Mesenchymal stem cell (in vitro differentiated cells and primary cell): ENCODE results near the gene TPM2.

Experiments used
- DNase-seq: peaks from one replicate; pipeline ENCODE4 v3.0.0-alpha.2; 2013
- H2AFZ ChIP-seq: one replicate; pipeline ENCODE4 v1.6.1; 2013; ENCODE audit warnings: low read depth, mild to moderate bottlenecking, control low read depth, inconsistent platforms, low read length, moderate library complexity
- H2AK5ac ChIP-seq: 2 replicates; pipeline ENCODE4 v1.6.1; 2013; ENCODE audit warnings: low read length, moderate library complexity, mild to moderate bottlenecking, inconsistent platforms; ENCODE audit not compliant: severe bottlenecking
- H2BK120ac ChIP-seq: one replicate; pipeline ENCODE4 v1.6.1; 2013; ENCODE audit warnings: low read depth, mild to moderate bottlenecking, inconsistent platforms, low read length, moderate library complexity
- H2BK12ac ChIP-seq, 2 experiments: one replicate each; pipeline ENCODE4 v1.6.1; 2013; ENCODE audit warnings: inconsistent platforms in 2 of 2, low read length in 2 of 2, mild to moderate bottlenecking in 2 of 2, moderate library complexity in 2 of 2, control low read depth in 1 of 2
- H2BK15ac ChIP-seq: one replicate; pipeline ENCODE4 v1.6.1; 2013; ENCODE audit warnings: mild to moderate bottlenecking, low read depth, inconsistent platforms; ENCODE audit not compliant: poor library complexity, severe bottlenecking
- H2BK5ac ChIP-seq: 2 replicates; pipeline ENCODE4 v1.6.1; 2013; ENCODE audit warnings: low read depth, mild to moderate bottlenecking, low read length, control low read depth, inconsistent platforms; ENCODE audit not compliant: poor library complexity, severe bottlenecking
- H3K14ac ChIP-seq, 2 experiments: one replicate each; pipeline ENCODE4 v1.6.1; 2013; ENCODE audit warnings: inconsistent platforms in 2 of 2, low read length in 2 of 2, control low read depth in 1 of 2, mild to moderate bottlenecking in 1 of 2, moderate library complexity in 1 of 2
- H3K18ac ChIP-seq, 2 experiments: one replicate each; pipeline ENCODE4 v1.6.1; 2013; ENCODE audit warnings: inconsistent platforms in 2 of 2, low read length in 2 of 2, control low read depth in 1 of 2, low read depth in 1 of 2, mild to moderate bottlenecking in 1 of 2
- H3K23ac ChIP-seq, 2 experiments: one replicate each; pipeline ENCODE4 v1.6.1; 2013; ENCODE audit warnings: inconsistent platforms in 2 of 2, low read length in 2 of 2, mild to moderate bottlenecking in 2 of 2, moderate library complexity in 2 of 2, control low read depth in 1 of 2
- H3K27ac ChIP-seq: 2 replicates; pipeline ENCODE4 v1.5.1; 2013; ENCODE audit warnings: mild to moderate bottlenecking, moderate library complexity, low read length, control low read depth, inconsistent platforms; ENCODE audit not compliant: poor library complexity, severe bottlenecking
- H3K27me3 ChIP-seq, 2 experiments: 2 replicates each; pipeline versions ENCODE4 v1.6.1 to v1.7.0; 2013; ENCODE audit warnings: low read length in 2 of 2, mild to moderate bottlenecking in 2 of 2, moderate library complexity in 2 of 2, control low read depth in 1 of 2, inconsistent platforms in 1 of 2; ENCODE audit not compliant: control insufficient read depth in 1 of 2, insufficient read depth in 1 of 2
- H3K36me3 ChIP-seq, 2 experiments: 2 replicates each; pipeline versions ENCODE4 v1.6.1 to v1.7.0; 2013; ENCODE audit warnings: low read length in 2 of 2, control low read depth in 1 of 2, inconsistent platforms in 1 of 2, low read depth in 1 of 2, mild to moderate bottlenecking in 1 of 2; ENCODE audit not compliant: insufficient read depth in 2 of 2, control insufficient read depth in 1 of 2
- H3K4ac ChIP-seq, 2 experiments: one replicate each; pipeline ENCODE4 v1.6.1; 2013; ENCODE audit warnings: inconsistent platforms in 2 of 2, low read length in 2 of 2, mild to moderate bottlenecking in 2 of 2, moderate library complexity in 2 of 2, control low read depth in 1 of 2, low read depth in 1 of 2
- H3K4me1 ChIP-seq: 2 replicates; pipeline ENCODE4 v1.6.1; 2013; ENCODE audit warnings: low read depth, low read length, control low read depth; ENCODE audit not compliant: control insufficient read depth, insufficient read depth
- H3K4me2 ChIP-seq: 2 replicates; pipeline ENCODE4 v1.6.1; 2013; ENCODE audit warnings: low read length, mild to moderate bottlenecking, inconsistent platforms; ENCODE audit not compliant: poor library complexity, severe bottlenecking
- H3K4me3 ChIP-seq, 2 experiments: 2 replicates each; pipeline versions ENCODE4 v1.5.1 to v1.7.0; 2013; ENCODE audit warnings: low read length in 2 of 2, mild to moderate bottlenecking in 2 of 2, control low read depth in 1 of 2, low read depth in 1 of 2; ENCODE audit not compliant: insufficient read depth in 1 of 2
- H3K79me1 ChIP-seq: replicated peaks from 2 replicates; pipeline ENCODE4 v1.6.1; 2013; ENCODE audit warnings: mild to moderate bottlenecking, control low read depth, low read length, inconsistent platforms; ENCODE audit not compliant: poor library complexity, severe bottlenecking
- H3K9ac ChIP-seq: 2 replicates; pipeline ENCODE4 v1.7.0; 2013; ENCODE audit warnings: mild to moderate bottlenecking, low read length, moderate library complexity
- H3K9me3 ChIP-seq: 2 replicates; pipeline ENCODE4 v1.7.0; 2013; ENCODE audit warnings: mild to moderate bottlenecking, low read length; ENCODE audit not compliant: control insufficient read depth
- H4K8ac ChIP-seq: one replicate; pipeline ENCODE4 v1.6.1; 2013; ENCODE audit warnings: inconsistent platforms, mild to moderate bottlenecking, low read length, moderate library complexity
- H4K91ac ChIP-seq: one replicate; pipeline ENCODE4 v1.6.1; 2013; ENCODE audit warnings: mild to moderate bottlenecking, low read length, inconsistent platforms
- WGBS: methylation state at CpG from one replicate; pipeline ENCODE4 v1.1.7; 2013; ENCODE audit warnings: mixed read lengths; 5-methylcytosine and 5-hydroxymethylcytosine counted together

The TPM2 gene

DNA sequence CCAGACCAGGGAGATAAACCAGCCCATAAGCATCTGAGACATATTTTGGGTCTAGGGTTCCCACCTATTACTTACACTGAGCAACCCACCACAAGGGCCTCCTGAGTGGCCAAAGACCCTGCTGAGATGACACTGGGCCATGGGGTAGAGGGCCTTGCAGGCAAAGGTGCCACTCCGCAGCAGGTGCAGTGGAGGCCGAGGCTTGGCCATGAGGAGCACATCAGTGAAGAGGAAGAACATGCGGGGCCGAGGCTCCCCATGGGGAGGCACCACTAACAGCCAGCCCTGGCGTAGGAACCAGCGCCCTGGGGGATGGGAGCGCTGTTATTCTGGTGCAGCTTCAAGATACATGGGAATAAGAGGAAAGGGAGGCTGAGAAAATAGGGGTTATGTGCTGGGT, 27.3 kb downstream of the TPM2 start:
- no peak overlapping the region for H4K91ac ChIP-seq
- no peak overlapping the region for H2AFZ ChIP-seq
- H3K14ac ChIP-seq: no peak overlapping the region
- no peak overlapping the region for H3K4me2 ChIP-seq
- H3K9ac ChIP-seq: no peak overlapping the region
- H2BK120ac ChIP-seq: no peak overlapping the region
- H3K27ac ChIP-seq: no peak overlapping the region
- no peak for DNase-seq
- no peak overlapping the region for H3K18ac ChIP-seq
- peaks cover 17% of the 10 kb centered on the region for H3K4me1 ChIP-seq
- H2BK15ac ChIP-seq: no peak overlapping the region
- no peak overlapping the region for H3K4me3 ChIP-seq
- H4K8ac ChIP-seq: no peak overlapping the region
- H2BK5ac ChIP-seq: no peak overlapping the region
- H3K4ac ChIP-seq: no peak overlapping the region
- no peak overlapping the region for H3K23ac ChIP-seq
- H3K27me3 ChIP-seq: no peaks in the 10 kb centered on the region
- no peak overlapping the region for H2BK12ac ChIP-seq
- peaks cover 18 to 33% of the 10 kb centered on the region in 2 experiments for H3K36me3 ChIP-seq
- peaks cover 16% of the 10 kb centered on the region for H3K79me1 ChIP-seq
- over 99% methylated on average over 7 of the region's 7 CpGs for WGBS
- H2AK5ac ChIP-seq: no peak overlapping the region
- no peaks in the 10 kb centered on the region for H3K9me3 ChIP-seq

DNA sequence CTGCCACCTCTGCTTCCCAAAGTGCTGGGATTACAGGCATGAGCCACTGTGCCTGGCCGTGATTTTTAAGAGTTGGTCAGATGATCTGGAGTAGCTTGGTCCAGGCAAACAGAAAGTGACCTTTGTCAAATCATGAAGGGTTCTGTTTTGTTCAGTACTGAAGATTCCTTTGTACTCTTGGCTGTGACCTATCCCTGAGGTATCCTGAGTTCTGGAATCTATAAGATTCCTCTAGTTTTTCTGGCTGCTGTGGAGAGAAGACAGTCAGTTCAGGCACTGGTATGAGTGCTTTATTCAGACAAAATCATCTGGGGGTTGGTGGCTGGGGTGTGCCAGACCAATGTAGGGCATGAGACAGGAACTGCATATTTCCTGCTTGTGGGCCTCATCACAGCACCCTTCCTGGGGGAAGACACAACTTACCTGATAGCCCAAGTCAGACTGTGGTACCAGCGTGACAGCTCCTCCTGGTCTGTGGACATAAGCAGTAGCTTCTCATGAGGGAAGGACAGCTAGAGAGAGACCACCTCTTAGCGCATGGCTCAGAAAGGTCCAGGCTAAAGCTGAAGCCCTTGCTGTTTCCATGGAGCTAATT, 27.9 kb downstream of the TPM2 start:
- Histone ChIP-seq H2BK5ac (no peak overlapping the region), H4K8ac (no peak overlapping the region), H2BK120ac (no peak overlapping the region), H3K36me3 (peaks cover 18 to 33% of the 10 kb centered on the region in 2 experiments), H2BK12ac (no peak overlapping the region), H3K4ac (no peak overlapping the region), H3K27ac (no peak overlapping the region), H3K14ac (no peak overlapping the region), H3K4me2 (no peak overlapping the region), H3K9ac (no peak overlapping the region), H3K4me1 (peaks cover 20% of the 10 kb centered on the region), H3K4me3 (no peak overlapping the region), H3K79me1 (peaks cover 16% of the 10 kb centered on the region), H3K18ac (no peak overlapping the region), H3K9me3 (no peaks in the 10 kb centered on the region), H2AK5ac (no peak overlapping the region), H2AFZ (no peak overlapping the region), H2BK15ac (no peak overlapping the region), H3K27me3 (no peaks in the 10 kb centered on the region), H3K23ac (no peak overlapping the region), H4K91ac (no peak overlapping the region)
- no peak for DNase-seq
- 94% methylated on average over 3 of the region's 3 CpGs for WGBS

DNA sequence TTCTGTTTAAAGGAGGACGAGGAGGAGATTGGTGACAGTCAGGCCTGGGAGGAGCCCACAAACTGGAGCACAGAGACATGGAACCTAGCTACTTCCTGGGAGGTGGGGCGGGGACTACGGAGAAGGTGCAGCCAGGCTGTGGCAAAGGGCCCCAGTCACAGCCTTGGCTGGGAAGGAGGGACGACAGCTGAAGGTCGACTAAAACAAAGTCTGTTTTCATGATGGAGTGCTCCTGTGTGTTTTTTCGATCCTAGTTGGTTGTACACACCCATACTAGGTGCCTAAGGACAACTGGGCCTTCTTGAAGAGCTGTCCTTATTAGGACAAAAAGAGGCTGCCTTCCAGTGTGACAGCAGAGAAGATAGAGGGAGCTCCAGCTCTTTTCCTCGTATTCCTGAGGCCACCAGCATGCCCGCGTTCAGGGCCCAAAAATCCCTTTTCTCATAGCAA, 28.7 kb downstream of the TPM2 start:
- H3K27ac ChIP-seq: peak overlapping the region; percentile 43
- WGBS: 59% methylated on average over 9 of the region's 9 CpGs
- no peak overlapping the region for H3K14ac ChIP-seq
- peaks cover 18 to 33% of the 10 kb centered on the region in 2 experiments for H3K36me3 ChIP-seq
- H2BK12ac ChIP-seq: peak overlapping the region; percentile 80 to 84
- H4K91ac ChIP-seq: peak overlapping the region; percentile 76
- H2BK15ac ChIP-seq: peak overlapping the region; percentile 0
- H3K4ac ChIP-seq: no peak overlapping the region
- H3K9ac ChIP-seq: peak overlapping the region; percentile 37
- peak overlapping the region; percentile 3 for H2AK5ac ChIP-seq
- no peak overlapping the region for H3K4me2 ChIP-seq
- no peak overlapping the region for H3K23ac ChIP-seq
- H4K8ac ChIP-seq: peak overlapping the region; percentile 77
- H3K18ac ChIP-seq: peak overlapping the region in 1 of 2 experiments; percentile 9
- H2BK5ac ChIP-seq: peak overlapping the region; percentile 37
- peak; percentile 64 for DNase-seq
- H3K4me1 ChIP-seq: peaks cover 20% of the 10 kb centered on the region
- no peak overlapping the region for H2BK120ac ChIP-seq
- H2AFZ ChIP-seq: no peak overlapping the region
- no peak overlapping the region for H3K4me3 ChIP-seq
- H3K9me3 ChIP-seq: no peaks in the 10 kb centered on the region
- no peaks in the 10 kb centered on the region for H3K27me3 ChIP-seq
- peaks cover 16% of the 10 kb centered on the region for H3K79me1 ChIP-seq

DNA sequence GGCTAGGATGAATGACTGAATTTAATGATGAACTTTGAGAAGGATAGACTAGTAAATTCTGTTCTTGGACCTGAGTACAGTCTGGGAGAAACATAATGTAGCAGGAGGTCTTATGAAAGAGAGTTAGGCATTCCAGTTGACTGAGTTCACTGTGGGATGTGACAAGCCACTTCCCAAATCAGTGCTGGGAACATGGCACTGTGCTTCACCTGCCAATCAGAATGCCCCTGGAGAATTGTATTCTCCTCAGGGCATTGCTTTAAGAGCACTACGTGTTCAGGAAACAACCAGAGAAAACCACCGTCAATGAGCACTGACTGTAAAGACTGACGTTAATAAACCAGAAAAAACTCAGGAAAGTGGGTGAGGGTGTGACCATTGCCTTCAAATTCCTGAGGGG, 30.4 kb downstream of the TPM2 start:
- peaks cover 14% of the 10 kb centered on the region for H3K79me1 ChIP-seq
- H3K23ac ChIP-seq: no peak overlapping the region
- peaks cover 12% of the 10 kb centered on the region for H3K4me1 ChIP-seq
- H3K4ac ChIP-seq: no peak overlapping the region
- no peak overlapping the region for H2BK120ac ChIP-seq
- no peak overlapping the region for H2BK12ac ChIP-seq
- no peak overlapping the region for H3K14ac ChIP-seq
- H3K27ac ChIP-seq: no peak overlapping the region
- DNase-seq: peak; percentile 79
- no peaks in the 10 kb centered on the region for H3K9me3 ChIP-seq
- no peak overlapping the region for H2AFZ ChIP-seq
- H2AK5ac ChIP-seq: no peak overlapping the region
- no peak overlapping the region for H3K4me2 ChIP-seq
- H4K8ac ChIP-seq: no peak overlapping the region
- H4K91ac ChIP-seq: no peak overlapping the region
- H2BK5ac ChIP-seq: no peak overlapping the region
- H3K9ac ChIP-seq: peak overlapping the region; percentile 98
- H3K4me3 ChIP-seq: peak overlapping the region in 1 of 2 experiments; percentile 96
- H3K36me3 ChIP-seq: peaks cover 18 to 33% of the 10 kb centered on the region in 2 experiments
- H3K18ac ChIP-seq: no peak overlapping the region
- H2BK15ac ChIP-seq: no peak overlapping the region
- no peaks in the 10 kb centered on the region for H3K27me3 ChIP-seq
- WGBS: 49% methylated on average over 3 of the region's 3 CpGs
